ENCODE measurements around the gene ARHGAP33. TPM values are rescaled to one million over a fixed set of nuclear protein-coding genes. Genes with fewer than 3 reads are reported as not detected.

ARHGAP33 gene
- total RNA-seq, 1 experiment from 2014 or later, result 19.5 TPM

GRCh38 chr19:35818445-35818844 lies 43.1 kb downstream of the ARHGAP33 start:
- no peak overlapping the region for H3K4me2 ChIP-seq (ENCODE audit: insufficient read depth, insufficient read length, low read length)
- Mint-ChIP-seq H3K9me3 (peaks cover under 1 to 2% of the 10 kb centered on the region in 2 experiments; a peak in 2 of 5 replicates), H3K4me3 (no peak overlapping the region), H3K27ac (no peak overlapping the region), H3K27me3 (ENCODE audit: low read depth) (peaks cover 7% of the 10 kb centered on the region), H3K4me1 (peaks cover 13 to 18% of the 10 kb centered on the region in 2 experiments), H3K36me3 (ENCODE audit: insufficient read depth in 1 of 3, low read depth in 3 of 3) (no peaks in the 10 kb centered on the region)
- no peak overlapping the region for H2BK5ac ChIP-seq (ENCODE audit: insufficient read length, low read length)
- no peak overlapping the region for H4K91ac ChIP-seq (ENCODE audit: insufficient read length, low read depth, low read length)
- no peak overlapping the region for H3K4ac ChIP-seq (ENCODE audit: low read depth, low read length)
- H2BK120ac ChIP-seq (ENCODE audit: low read depth, low read length, poor library complexity, severe bottlenecking), result no peak overlapping the region
- no peak overlapping the region for H3K9ac ChIP-seq (ENCODE audit: extremely low read depth, insufficient read length, low read length)
- H3K9me3 ChIP-seq (ENCODE audit: control insufficient read depth, low read depth, low read length), result no peaks in the 10 kb centered on the region
- no peak overlapping the region for H3K18ac ChIP-seq (ENCODE audit: insufficient read length, low read depth, low read length)
- H3T11ph ChIP-seq (ENCODE audit: low read length), result no peak overlapping the region
- no peaks in the 10 kb centered on the region for H3K27me3 ChIP-seq (ENCODE audit: insufficient read depth, low read length)
- no peak overlapping the region for H2BK20ac ChIP-seq (ENCODE audit: low read depth, low read length, poor library complexity, severe bottlenecking)
- H4K8ac ChIP-seq (replicated peaks; ENCODE audit: insufficient read length, low read depth, low read length), result no peak overlapping the region
- DNase-seq, result no peak
- H2BK12ac ChIP-seq (ENCODE audit: insufficient read length, low read depth, low read length), result no peak overlapping the region
- H3K79me1 ChIP-seq (ENCODE audit: insufficient read depth, low read depth, low read length, poor library complexity, severe bottlenecking), result no peaks in the 10 kb centered on the region
- H3K79me2 ChIP-seq (ENCODE audit: insufficient read depth, low read length), result no peaks in the 10 kb centered on the region
- no peak overlapping the region for H2AK5ac ChIP-seq (ENCODE audit: insufficient read length, low read length)
- no peak overlapping the region for H3K56ac ChIP-seq (ENCODE audit: insufficient read length, low read depth, low read length)
- no peak overlapping the region for H3K27ac ChIP-seq (ENCODE audit: insufficient read length, low read depth, low read length)
- H2AFZ ChIP-seq (ENCODE audit: low read length), result no peak overlapping the region
- H3K4me1 ChIP-seq (ENCODE audit: insufficient read depth, low read length), result peaks cover 3% of the 10 kb centered on the region; the same call in 1 of the 2 replicates
- WGBS (ENCODE audit: extremely low coverage, insufficient read length, low lambda C conversion rate), result no CpG with 5 or more reads among the region's 3 CpGs
- H4K20me1 ChIP-seq (ENCODE audit: control insufficient read depth, insufficient read depth, insufficient read length), result no peaks in the 10 kb centered on the region
- H2BK15ac ChIP-seq (ENCODE audit: low read depth, low read length), result no peak overlapping the region
- no peak overlapping the region for H4K5ac ChIP-seq (ENCODE audit: insufficient read length, low read depth, low read length)
- no peak overlapping the region for H3K23ac ChIP-seq (ENCODE audit: insufficient read length, low read depth, low read length)
- no peaks in the 10 kb centered on the region for H3K23me2 ChIP-seq (ENCODE audit: insufficient read length, low read depth, low read length, poor library complexity, severe bottlenecking)
- no peak overlapping the region for H3K14ac ChIP-seq (ENCODE audit: insufficient read depth, low read length)
- no peak for TF ChIP-seq CTCF (conservative IDR thresholded peaks at IDR 0.05)

Measured in H9 (cell line).